ENCODE results near the gene OR2A12.
"Not testable (repeated sequence)": the region's sequence is repeated elsewhere in the genome, so short reads cannot be mapped to it uniquely, and the experiment has no call there.

OR2A12 gene, protein sequence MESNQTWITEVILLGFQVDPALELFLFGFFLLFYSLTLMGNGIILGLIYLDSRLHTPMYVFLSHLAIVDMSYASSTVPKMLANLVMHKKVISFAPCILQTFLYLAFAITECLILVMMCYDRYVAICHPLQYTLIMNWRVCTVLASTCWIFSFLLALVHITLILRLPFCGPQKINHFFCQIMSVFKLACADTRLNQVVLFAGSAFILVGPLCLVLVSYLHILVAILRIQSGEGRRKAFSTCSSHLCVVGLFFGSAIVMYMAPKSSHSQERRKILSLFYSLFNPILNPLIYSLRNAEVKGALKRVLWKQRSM

DNA sequence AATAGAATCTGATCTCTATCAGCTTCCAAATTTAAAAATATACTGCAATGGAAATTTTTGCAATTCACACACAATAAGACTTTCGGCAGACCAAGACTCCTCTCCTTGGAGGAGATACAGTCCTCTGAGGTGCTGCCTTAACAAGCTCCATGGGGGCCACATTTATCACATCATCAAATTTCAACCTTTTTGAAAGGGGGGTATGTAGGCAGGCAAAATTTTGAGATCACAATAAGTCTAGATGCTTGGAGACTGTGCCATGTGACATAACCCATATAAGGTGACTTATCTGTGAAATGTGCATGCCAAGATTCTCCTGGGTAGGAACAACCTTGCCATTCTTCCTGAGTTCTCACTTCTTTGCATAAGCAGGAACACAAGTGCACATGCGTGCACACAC lies at the start of gene OR2A12:
TSS of gene OR2A12 (plus strand) at position 301 of the 400 bp plus-strand sequence. CDS start 8,830 bp downstream, outside the sequence.
- no peak for DNase-seq

DNA sequence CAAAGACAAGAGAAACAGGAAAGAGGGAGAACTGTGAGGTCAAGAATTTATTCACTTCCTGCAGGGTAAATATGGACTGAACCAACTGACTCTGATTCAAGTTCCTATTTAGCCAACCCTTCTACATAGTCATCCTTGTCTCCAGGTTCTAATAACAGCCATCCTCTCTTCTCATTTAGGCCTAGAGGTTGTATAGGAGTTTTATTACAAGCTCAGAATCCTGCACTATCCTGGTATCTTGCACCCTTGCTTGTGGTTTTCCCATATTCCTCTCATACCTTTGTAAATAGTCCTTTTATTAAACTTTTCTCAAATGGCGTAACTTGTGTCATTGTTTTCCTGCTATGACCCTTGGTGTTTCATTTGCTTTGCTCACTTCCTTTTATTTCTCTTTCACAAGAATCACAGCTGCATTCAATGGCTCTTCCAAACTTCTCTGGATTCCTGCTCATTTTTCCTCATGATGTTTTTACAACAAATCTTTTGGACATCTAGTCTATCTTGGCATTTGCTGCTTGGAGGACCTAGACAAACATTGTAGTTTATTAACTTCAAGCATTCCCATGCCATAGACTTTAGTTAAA lies 49.7 kb upstream of the OR2A12 start:
- no peak for DNase-seq

DNA sequence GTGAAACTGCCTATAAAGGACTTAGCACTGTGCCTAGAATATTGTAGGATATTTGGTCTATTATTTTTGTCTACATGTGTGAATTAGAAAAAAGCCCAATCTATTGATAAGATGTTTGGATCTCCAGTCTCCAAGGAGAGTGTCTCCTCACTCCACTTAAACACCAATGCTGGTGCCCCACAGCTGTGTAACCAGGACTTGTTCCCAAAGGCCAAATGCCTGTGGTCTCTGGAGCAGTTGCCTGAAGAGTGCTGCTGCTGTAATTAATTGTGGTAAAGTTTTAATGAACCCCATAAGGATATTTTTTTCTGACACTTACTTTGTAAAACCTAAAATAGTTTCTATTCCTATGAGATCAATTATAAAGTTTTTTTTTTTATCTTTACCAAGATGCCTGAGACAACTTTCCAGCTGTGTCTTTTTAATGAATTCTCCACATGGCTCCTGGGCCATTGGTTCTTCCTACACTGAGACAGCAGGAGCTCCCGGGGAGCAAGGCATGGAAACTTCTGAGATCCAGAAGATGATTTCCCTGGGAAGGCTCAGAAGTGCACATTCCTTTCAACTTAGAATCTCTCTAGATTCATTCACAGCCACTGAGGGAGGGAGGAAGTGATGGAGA lies 48.6 kb upstream of the OR2A12 start:
- DNase-seq, result no peak

DNA sequence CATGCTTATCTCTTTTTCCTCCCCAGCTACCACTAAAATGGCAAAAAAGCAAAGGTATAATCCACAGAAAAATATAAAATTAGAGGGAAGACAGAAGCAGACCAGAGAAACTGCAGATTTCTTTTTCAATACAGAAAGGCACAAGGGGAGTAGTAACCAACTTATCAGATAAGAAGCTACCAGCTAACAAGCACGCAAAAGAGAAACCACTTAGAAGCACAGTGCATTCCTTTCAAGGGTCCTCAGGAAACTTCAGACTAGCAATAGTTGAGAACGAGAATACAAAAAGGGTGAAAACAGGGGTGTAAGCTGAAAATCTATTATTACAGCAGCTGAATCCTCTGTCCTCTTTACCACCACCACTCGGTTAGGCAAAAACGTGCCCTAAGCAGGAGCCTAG lies 47.2 kb upstream of the OR2A12 start:
- DNase-seq, result no peak

DNA sequence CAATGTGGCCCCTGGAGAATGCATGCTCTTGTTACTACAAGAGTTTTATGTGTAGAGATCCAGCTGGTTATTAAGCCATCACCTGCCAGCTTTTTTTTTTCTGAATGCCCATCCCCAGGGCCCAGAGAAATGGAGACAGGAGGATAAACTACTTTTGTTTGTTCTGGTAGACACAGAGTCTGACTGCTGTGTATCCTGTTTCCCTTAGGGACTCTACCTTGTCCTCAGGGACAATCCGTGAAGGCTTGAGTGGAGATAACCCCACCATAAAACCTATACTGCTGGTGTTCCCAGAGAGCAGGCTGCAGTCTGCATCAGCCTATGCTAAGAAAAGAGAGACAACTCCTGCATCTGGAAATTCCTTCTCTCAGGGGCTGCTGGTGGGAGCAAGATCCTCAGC lies 37.4 kb upstream of the OR2A12 start, which contains the start of gene OR2A5:
TSS of gene OR2A5 (plus strand) at position 301 of the 400 bp plus-strand sequence. CDS start 1,454 bp downstream, outside the sequence.
- no peak for DNase-seq

DNA sequence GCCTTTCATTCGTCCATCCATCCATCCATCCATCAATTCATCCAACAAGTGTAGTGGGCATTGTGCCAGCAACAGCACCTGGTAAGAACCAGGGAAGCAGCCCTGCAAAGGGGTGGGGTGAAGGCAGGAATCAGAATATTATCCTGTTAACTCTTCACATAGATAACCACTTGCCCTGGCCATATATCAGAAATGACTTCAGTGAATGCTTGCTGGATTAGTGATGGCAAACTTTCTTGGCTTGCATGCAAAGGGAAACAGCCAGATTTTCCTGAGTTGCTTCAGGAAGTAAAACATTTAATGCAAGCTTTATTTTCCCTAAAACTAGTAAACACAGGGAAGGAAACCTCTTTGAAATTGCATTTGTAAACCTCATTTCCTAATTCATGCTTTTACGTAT lies 36.6 kb upstream of the OR2A12 start:
- no peak for DNase-seq

DNA sequence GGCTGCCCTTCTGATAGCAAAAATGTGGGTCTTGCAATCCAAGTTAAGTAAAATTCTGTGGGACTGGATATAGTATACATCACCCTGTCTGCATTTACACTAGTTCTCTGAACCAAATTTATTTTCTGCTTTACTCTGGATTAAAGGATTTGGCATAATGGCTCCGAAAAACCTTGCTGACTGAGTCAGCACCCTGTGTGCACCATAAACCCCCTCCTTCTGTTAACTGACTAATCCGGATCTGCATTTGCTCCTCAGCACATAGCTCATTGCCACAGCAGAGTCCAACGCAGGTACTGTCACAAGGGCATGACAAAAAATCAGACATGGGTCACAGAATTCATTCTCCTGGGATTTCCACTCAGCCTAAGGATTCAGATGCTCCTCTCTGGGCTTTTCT lies 36.0 kb upstream of the OR2A12 start:
- no peak for DNase-seq

DNA sequence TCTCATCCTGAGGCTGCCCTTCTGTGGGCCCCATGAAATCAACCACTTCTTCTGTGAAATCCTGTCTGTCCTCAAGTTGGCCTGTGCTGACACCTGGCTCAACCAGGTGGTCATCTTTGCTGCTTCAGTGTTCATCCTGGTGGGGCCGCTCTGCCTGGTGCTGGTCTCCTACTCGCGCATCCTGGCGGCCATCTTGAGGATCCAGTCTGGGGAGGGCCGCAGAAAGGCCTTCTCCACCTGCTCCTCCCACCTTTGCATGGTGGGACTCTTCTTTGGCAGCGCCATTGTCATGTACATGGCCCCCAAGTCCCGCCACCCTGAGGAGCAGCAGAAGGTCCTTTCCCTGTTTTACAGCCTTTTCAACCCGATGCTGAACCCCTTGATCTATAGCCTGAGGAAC lies 35.2 kb upstream of the OR2A12 start:
- DNase-seq, result not testable (repeated sequence)

DNA sequence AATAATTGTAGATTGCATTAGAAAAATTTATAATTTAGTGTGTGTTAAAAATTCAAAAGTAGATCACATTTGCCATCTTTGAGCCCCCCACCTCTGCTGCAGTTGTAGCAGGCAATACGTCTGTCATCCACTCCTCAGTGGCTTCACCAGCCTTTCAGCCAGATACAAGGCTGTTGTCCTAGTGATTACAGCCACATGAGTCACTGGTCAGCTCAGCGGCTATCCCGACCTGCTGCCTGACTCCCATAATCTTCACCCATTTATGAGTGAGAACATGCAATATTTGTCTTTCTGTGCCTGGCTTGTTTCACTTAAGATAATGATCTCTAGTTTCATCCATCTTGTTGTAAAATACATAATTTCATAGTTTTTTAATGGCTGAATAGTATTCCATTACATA lies 28.1 kb upstream of the OR2A12 start:
- DNase-seq, result no peak

DNA sequence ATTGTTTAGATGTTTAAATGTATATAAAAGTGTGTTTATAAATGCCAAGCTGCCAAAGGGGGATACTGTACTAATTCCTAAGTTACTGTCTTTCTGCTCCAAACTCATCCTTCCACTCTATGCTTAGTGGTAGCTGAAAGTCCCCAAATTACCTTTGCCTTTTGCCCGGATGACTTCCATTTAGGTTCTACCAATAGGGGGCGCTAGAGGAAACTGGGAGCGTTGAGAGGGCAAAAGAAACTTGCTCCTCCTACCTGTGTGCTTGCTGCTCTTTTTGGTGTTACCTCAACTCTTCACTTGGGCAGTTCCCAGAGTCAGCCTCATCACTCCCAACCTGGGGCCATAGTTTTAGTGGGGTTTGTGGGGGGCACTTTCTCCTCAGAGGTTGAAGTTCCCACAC lies 22.4 kb upstream of the OR2A12 start:
- DNase-seq, result no peak

DNA sequence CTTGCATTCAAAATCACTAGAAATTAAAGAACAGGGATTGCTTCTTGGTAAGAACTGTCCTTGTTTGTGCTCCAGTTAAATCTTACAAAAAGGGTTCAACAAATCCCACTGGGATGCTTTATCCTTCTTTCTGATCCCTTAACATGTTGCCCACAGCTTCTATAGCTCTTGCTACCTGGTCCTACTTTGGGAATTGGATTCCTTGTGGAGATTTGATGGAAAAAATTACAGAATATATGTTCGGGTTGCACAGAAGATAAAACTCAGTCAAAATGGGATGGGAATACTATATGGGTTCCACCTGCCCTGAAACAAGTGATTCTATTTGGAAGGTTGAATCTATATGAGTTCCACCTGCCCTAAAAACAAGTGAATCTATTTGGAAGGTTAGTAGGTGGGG lies 16.6 kb upstream of the OR2A12 start, which contains the start of gene OR2A25:
TSS of gene OR2A25 (plus strand) at position 301 of the 400 bp plus-strand sequence. CDS start 4,409 bp downstream, outside the sequence.
- no peak for DNase-seq

DNA sequence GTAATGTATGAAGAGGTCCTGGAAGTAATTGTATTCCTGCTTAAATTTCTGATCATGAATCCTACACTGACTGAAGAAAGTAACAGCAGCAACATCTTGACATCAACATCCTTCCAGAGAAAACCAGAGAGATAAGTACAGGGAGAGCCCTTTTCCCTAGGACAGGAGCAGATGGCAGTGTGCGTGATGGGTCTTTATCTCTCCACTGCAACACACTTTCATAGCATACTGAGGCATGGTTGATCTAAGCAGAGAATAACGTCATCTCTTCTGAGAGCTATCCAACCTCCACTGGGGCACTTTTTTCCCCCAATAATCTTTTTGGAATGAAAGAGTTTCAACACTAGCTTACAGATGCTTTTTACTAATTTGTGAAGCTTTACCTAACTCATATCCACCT lies 16.1 kb upstream of the OR2A12 start:
- no peak for DNase-seq

DNA sequence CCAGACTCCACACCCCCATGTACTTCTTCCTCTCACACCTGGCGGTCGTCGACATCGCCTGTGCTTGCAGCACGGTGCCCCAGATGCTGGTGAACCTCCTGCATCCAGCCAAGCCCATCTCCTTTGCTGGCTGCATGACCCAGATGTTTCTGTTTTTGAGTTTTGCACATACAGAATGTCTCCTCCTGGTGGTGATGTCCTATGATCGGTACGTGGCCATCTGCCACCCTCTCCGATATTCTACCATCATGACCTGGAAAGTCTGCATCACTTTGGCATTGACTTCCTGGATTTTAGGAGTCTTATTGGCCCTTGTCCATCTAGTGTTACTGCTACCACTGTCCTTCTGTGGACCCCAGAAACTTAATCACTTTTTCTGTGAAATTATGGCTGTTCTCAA lies 11.7 kb upstream of the OR2A12 start:
- DNase-seq, result no peak

DNA sequence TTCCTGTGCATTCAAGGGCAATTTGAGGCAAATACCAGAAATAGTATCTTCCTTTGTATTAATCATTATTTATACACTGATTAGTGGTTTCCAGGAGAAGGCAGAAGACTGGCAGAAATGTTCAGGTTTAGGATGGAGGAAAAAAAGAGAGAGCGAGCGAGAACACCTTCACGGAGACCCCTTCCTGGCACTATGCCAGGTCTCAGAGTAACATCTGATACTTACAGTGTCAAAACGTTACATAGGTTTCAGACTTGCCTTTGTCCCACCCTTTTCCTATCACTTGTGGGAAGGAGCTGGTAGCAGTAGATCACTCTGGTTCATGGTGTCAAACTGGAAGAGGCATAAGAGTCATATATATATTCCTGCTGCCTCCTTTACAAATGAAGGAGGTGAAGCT lies 652 bp downstream of the OR2A12 start:
- DNase-seq, result no peak

DNA sequence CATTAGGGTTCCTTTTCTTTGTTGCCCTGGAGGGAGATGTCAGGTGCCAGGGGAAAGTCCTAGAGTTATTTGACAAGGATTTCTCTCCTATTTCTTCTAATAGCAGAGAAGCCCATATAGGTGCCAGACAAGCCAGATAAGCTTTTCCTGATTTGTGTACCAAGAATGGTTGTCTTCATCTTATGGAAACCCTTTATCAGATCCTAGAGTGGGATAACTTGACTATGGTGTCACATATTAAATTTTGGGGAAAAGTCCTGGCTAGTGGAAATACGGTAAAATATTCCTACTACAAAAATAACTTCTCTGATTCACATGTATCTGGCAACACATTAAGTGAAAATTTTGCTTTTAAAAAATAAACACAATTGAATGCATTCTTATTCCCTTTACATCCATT lies 1.2 kb downstream of the OR2A12 start:
- DNase-seq, result no peak

DNA sequence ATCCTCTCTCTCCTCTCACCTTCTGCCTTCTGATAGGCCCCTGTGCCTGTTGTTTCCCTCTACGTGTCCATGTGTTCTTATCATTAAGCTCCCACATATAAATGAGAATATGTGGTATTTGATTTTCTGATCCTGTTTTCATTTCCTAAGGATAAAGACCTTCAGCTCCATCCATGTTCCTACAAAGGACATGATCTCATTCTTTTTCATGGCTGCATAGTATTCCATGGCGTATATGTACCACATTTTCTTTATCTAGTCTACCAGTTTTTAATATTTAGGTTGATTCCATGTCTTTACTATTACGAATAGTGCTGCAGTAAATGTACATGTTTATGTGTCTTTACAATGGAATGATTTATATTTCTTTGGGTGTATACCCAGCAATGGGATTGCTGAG lies 4.6 kb downstream of the OR2A12 start:
- DNase-seq, result no peak

DNA sequence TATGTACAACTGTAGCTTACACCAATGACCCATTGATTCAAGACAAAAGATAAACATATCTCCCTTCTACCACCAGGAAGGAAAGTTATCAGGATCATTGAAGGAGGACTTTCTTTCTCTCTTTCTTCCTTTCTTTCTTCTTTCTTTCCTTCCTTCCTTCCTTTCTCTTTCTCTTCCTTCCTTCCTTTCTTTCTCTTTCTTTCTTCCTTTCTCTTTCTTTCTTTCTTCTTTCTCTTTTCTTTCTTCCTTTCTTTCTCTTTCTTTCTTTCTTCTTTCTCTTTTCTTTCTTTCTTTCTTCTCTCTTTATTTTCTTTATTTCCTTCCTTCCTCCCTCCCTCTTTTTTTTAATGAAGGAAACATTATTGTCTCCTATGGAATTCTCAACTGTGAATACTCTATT lies 12.7 kb downstream of the OR2A12 start:
- no peak for DNase-seq

DNA sequence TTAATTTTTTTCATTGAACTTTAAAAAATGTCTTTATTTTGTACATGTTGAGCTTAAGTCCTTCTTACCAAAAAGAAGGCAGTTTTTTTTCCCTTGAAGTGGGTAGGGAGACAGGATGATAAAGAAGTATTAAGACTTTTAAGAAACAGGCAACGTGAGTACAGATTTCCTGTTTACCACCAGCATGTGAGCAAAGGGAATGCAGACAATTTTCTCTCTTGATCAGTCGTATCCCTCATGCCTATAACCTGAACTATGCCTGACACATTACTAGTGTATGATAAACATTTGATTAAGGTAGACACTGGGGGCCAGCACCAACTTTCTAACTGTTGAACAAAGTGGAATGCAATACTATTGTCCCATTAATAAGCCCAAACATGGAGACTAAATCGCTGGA lies 14.5 kb downstream of the OR2A12 start:
- no peak for DNase-seq

DNA sequence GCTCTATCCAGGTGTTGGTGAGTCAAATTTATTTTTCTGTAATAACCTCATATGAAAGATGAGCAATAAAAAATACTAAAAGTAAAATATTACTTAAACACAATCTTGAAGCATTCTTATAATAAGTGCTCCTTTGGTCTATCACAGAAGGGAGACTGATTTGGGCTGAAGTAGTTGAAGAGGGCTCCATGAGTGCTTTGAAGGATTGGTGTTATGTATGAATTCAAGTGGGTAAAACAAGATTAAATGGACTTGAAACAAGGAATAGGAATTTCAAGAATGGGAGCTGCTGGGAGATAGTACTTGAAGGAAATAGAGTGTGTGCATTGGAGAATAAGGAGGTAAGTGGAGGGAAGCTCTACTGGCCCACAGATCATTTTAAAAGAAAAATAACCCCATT lies 16.0 kb downstream of the OR2A12 start:
- peak; percentile 91 for DNase-seq

DNA sequence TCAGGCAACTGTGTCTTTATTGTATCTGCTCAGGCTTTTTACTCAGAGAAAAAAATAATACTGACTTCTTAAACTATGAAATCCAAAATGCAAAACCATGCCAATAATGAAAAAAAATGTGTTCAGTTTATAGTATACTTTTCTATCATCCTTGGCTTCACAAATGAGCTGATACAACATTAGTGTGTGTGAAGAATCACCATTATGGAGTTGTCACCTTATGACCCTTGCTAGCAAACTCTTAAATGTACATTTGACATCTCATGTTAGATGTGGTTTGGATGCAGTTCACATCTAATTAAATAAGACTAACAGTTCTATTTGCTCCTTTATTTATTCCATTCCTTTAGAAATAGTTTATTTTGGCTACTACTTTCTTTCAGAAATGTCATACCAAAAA lies 19.1 kb downstream of the OR2A12 start:
- no peak for DNase-seq

DNA sequence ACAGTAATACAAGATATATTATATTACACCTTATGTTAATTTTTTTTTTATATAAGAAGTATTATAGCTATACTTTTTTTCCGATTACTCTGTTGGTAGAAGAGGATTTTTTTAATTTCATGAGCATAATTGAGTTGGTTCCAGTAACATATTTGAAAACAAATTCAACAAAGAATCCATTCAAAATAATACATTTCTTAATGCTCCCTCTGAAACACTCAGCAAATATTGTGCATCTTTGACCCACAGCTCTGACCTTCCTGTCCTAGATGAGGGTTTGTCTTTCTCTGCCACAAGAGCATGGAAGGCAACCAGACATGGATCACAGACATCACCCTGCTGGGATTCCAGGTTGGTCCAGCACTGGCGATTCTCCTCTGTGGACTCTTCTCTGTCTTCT lies 23.2 kb downstream of the OR2A12 start, which contains the start of gene OR2A2:
TSS of gene OR2A2 (plus strand) at position 301 of the 400 bp plus-strand sequence. CDS start at position 301, 0 bp downstream.
- no peak for DNase-seq

DNA sequence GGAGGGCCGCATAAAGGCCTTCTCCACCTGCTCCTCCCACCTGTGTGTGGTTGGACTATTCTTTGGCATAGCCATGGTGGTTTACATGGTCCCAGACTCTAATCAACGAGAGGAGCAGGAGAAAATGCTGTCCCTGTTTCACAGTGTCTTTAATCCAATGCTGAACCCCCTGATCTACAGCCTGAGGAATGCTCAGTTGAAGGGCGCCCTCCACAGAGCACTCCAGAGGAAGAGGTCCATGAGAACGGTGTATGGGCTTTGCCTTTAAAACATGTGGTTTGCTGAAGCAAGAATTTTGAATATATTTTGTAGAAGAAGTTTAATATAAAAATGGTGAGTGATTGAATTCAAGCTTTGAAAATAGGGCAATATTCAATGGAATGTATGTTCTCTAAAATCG lies 24.2 kb downstream of the OR2A12 start:
- no peak for DNase-seq

DNA sequence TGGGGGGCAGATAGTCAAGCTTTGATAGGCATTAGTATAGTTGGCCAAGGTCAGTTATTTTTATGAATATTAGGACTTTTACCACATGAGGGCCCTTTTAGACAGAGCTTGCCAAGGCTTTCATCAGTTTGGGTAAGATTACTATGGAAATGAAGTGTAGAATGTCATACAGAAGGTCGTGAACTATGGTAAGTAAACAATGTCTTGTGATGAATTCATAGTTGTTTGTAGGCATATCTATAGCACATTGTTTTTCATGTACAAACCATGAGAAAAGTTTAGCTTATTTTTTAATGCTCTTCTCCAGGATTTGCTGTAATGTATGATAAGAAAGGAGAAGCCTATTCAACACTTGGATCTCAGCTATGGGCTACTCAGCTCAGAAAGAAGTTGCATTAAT lies 27.6 kb downstream of the OR2A12 start:
- no peak for DNase-seq

DNA sequence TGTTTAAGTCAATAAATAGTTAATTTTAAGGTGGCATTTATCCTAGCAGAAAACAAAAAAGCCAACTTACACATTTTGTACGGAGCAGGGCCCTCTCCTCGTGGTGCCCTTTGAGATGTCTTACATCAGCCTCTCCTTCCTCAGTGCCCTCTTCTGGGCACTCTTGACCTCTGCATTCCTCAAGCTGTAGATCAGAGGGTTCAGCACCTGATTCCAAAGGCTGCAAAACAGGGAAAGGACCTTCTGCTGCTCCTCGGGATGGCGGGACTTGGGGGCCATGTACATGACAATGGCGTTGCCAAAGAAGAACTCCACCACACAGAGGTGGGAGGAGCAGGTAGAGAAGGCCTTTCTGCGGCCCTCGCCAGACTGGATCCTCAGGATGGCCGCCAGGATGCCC lies 32.3 kb downstream of the OR2A12 start:
- DNase-seq, result no peak
